ENCODE data around the gene DBNDD1.
"Not testable (repeated sequence)": the region's sequence is repeated elsewhere in the genome, so short reads cannot be mapped to it uniquely, and the experiment has no call there.

Gene DBNDD1

DNA sequence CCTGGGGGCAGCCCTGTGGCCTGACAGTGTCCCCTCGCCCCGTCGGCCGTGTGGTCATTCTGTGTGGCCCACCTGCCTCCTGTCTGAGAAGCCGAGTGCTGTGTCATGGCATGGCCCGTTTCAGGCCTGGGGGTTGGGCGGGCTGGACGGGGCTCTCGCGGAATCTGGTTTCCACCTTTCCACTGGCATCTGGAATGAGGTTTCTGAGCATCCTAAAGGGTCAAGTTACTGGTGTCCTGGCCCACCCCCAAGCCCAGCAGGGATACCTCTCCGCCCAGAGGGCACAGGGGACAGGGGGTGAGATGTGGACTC lies 7.8 kb downstream of the DBNDD1 start:
- DNase-seq (ENCODE audit: low read depth in 2 of 2): no peak

- DNase-seq (ENCODE audit: low read depth in 2 of 2): no peak
Observed at GRCh38 chr16:90010676-90011507, 8.4 kb downstream of the DBNDD1 start.

- no peak for DNase-seq (ENCODE audit: low read depth in 2 of 2)
Observed at GRCh38 chr16:90009172-90009899, 9.9 kb downstream of the DBNDD1 start.

DNA sequence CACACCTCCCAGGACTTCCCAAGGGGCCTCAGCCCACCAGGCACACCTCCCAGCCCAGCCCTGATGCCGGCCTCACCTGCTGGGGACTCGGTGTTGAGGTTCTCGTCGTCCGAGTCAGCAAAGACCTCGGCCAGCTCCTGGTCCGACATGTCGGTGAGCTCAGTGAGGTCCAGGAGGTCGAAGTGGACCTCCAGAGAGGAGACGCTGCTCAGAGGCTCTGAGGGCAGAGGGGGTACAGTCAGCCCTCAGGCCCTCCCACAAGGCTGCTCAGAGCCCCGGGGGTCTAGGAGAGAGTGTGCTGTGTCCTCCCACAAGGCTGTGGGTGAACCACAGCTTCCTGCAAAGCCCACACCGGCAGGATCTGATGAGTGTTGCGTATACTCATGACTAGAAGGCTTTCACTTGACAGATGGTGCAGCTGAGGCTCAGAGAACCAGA lies 10.5 kb downstream of the DBNDD1 start:
- peak; percentile 46 to 62 for DNase-seq (ENCODE audit: low read depth in 2 of 2)

DNA sequence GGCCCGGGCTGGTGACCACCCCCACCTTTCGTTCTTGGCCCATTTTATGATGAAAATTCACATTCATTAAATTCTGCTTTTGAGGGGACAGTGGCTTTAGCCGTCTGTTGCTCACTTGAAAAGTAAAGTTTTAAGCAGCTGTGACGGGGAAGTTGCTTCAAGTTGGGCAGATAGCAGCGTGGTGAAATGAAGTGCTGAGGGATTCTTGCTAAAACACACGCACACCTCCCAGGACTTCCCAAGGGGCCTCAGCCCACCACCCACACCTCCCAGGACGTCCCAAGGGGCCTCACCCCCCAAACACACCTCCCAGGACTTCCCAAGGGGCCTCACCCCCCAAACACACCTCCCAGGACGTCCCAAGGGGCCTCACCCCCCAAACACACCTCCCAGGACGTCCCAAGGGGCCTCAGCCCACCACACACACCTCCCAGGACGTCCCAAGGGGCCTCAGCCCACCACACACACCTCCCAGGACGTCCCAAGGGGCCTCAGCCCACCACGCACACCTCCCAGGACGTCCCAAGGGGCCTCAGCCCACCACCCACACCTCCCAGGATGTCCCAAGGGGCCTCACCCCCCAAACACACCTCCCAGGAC lies 11.5 kb downstream of the DBNDD1 start:
- not testable (repeated sequence) for DNase-seq (ENCODE audit: low read depth in 2 of 2)

DNA sequence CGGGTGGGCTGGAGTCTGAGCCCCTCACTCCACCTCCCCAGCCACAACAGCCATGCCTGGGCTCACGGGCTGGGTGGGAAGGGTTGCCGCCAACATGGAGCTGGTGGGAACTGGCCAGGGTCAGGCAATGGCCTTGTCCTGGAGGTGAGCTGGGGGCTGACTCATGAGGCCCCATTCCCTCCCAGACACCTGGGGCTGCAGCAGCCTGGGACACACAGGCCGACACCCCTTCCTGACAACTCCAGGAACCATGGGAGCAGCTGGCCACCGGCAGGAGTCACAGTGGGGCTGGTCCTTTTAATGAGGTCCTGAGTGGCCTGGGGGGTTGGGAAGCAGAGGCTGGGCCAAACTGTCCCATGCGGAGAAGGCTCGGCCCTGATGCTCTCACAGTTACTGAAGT lies 12.2 kb downstream of the DBNDD1 start:
- no peak for DNase-seq (ENCODE audit: low read depth in 2 of 2)

GRCh38 chr16:90005956-90006663 lies 13.1 kb downstream of the DBNDD1 start:
- no peak for DNase-seq (ENCODE audit: low read depth in 2 of 2)

- DNase-seq (ENCODE audit: low read depth in 2 of 2): no peak
Observed at GRCh38 chr16:90004577-90004976, 14.7 kb downstream of the DBNDD1 start.

GRCh38 chr16:90002759-90003158 lies 16.5 kb downstream of the DBNDD1 start:
- DNase-seq (ENCODE audit: low read depth in 2 of 2): no peak

GRCh38 chr16:90001761-90002503 lies 17.3 kb downstream of the DBNDD1 start:
- no peak for DNase-seq (ENCODE audit: low read depth in 2 of 2)

- no peak for DNase-seq (ENCODE audit: low read depth in 2 of 2)
Observed at GRCh38 chr16:90000733-90001427, 18.4 kb downstream of the DBNDD1 start.

DNA sequence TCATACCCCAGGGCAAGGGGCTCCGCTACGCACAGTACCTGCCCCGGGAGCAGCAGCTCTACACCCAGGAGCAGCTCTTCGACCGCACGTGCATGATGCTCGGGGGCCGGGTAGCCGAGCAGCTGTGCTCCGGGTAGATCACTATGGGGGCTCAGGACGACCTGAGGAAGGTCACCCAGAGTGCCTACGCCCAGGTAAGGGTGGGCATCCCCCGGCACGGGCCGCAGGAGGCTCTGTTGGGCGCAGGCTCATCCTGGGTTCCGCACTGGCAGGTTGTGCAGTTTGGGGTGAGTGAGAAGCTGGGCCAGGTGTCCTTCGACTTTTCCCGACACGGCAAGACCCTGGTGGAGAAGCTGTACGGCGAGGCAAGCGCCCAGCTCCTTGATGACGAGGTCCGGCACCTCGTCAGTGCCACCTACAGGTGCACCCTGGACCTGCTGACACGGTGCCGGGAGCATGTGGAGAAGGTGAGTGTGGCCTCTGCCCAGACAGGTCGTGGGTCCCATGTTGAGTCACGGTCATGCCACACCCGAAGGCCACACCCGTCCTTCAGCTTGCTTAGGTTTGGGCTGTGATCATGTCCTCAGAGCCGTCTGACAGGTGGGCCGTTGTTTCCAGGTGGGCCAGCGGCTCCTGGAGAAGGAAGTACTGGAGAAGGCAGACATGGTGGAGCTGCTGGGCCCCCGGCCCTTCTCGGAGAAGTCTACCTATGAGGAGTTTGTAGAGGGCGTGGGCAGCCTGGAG lies 19.3 kb downstream of the DBNDD1 start:
- DNase-seq (ENCODE audit: low read depth in 2 of 2): no peak

DNA sequence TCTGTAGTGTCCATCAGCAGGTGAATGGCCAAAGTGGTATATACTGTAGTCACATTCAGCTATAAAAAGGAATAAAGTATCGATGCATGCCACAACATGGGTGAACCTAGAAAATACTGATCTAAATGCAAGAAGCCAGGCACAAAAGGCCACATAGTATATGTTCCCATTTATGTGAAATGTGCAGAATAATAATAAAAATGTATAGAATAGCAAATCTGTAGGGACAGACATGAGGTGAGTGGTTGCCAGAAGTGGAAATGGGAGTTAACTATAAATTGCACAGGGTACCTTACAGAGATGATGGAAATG lies 23.1 kb downstream of the DBNDD1 start:
- no peak for DNase-seq (ENCODE audit: low read depth in 2 of 2)

DNA sequence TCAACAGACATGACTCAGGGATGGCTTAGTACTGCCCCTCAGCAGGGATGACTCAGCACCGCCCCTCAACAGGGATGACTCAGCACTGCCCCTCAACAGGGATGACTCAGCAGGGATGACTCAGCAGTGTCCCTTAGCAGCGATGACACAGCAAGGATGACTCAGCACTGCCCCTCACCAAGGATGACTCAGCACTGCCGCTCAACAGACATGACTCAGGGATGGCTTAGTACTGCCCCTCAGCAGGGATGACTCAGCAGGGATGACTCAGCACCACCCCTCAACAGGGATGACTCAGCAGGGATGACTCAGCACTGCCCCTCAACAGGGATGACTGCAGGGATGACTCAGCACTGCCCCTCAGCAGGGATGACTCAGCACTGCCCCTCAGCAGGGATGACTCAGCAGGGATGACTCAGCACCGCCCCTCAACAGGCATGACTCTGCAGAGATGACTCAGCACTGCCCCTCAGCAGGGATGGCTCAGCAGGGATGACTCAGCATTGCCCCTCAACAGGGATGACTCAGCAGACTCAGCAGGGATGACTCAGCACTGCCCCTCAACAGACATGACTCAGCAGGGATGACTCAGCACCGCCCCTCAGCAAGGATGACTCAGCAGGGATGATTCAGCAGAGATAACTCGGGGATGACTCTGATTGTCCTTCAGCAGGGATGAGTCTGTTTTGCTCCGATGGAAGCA lies 23.6 kb downstream of the DBNDD1 start:
- DNase-seq (ENCODE audit: low read depth in 2 of 2): peak; percentile 27 to 32

- DNase-seq (ENCODE audit: low read depth in 2 of 2): peak; percentile 24 to 27
Observed at GRCh38 chr16:89994721-89995474, 24.4 kb downstream of the DBNDD1 start.

DNA sequence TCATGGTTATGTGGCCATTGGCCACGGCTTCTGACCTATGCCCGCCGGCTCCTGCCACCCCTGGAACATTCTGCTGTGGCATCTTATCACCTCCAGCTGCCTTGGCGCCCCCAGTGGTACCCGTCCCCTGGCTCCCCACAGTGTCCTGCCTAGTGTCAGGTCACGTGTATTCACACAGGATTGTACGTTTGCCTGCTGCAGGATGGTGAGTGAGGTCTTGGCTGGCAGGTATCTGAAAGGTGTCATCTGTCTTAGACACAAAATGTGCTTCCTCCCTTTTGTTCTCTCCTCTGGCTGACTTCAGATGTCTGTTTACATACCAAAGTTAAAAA lies 24.9 kb downstream of the DBNDD1 start:
- DNase-seq (ENCODE audit: low read depth in 2 of 2): no peak

DNA sequence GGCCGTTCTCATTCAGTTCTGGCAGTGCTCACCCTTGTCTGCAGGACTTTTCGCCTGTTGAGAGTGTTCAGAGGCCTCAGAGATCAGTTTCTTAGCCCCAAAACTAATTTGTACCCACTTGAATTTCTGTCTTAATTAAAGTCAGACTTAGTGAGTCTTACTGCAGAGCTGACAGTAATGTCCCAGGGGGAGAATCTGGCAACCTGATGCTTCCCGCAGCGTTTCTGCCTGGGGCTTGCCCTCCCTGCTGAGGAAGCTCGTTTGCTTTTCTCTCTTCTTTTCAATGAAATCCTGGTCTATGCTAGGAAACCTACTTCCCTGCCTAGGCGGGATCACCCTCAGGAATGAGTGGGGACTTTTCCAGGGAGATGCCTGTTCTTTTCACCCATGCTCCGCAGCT lies 25.3 kb downstream of the DBNDD1 start:
- DNase-seq (ENCODE audit: low read depth in 2 of 2): no peak

- DNase-seq (ENCODE audit: low read depth in 2 of 2): no peak
Observed at GRCh38 chr16:89993377-89993776, 25.9 kb downstream of the DBNDD1 start.

GRCh38 chr16:89990799-89991198 lies 28.5 kb downstream of the DBNDD1 start:
- DNase-seq (ENCODE audit: low read depth in 2 of 2): no peak

All from stimulated activated CD4-positive, alpha-beta T cell treated with anti-CD3 and anti-CD28 coated beads, Interleukin-1b, Interleukin-23, amount 100 ng/mL, for 4 hours (primary cell).